MM.1S (cell line): ENCODE data around the gene PLCB1.

Experiments
- DNase-seq: peaks from one replicate; pipeline ENCODE4 v3.0.0-alpha.2; 2015
- H2AFZ ChIP-seq: fragments of 300-600 bp; sonication (generic); 2 replicates; pipeline ENCODE4 v1.6.0; 2016; ENCODE audit warnings: antibody characterized with exemption, low read length
- H3F3A ChIP-seq: fragments of 300-600 bp; sonication (generic); 2 replicates; pipeline ENCODE4 v1.6.1; 2016; ENCODE audit warnings: mild to moderate bottlenecking, antibody characterized with exemption, low read length, moderate library complexity, mixed read lengths; ENCODE audit not compliant: insufficient read depth
- H3K27ac ChIP-seq: fragments of 300-600 bp; sonication (generic); 2 replicates; pipeline ENCODE4 v1.5.1; 2016; ENCODE audit warnings: mild to moderate bottlenecking, low read length
- H3K27me3 ChIP-seq: fragments of 300-600 bp; sonication (generic); replicated peaks from 2 replicates; pipeline ENCODE4 v1.6.0; 2016; ENCODE audit warnings: low read length; ENCODE audit not compliant: insufficient read depth
- H3K36me3 ChIP-seq: fragments of 300-600 bp; sonication (generic); replicated peaks from 2 replicates; pipeline ENCODE4 v1.6.1; 2016; ENCODE audit warnings: mild to moderate bottlenecking, low read length, mixed read lengths; ENCODE audit not compliant: insufficient read depth
- H3K4me1 ChIP-seq: fragments of 300-600 bp; sonication (generic); 2 replicates; pipeline ENCODE4 v1.6.1; 2016; ENCODE audit warnings: low read length, mixed read lengths
- H3K4me2 ChIP-seq: fragments of 300-600 bp; sonication (generic); 2 replicates; pipeline ENCODE4 v1.6.0; 2016; ENCODE audit warnings: low read depth, low read length
- H3K4me3 ChIP-seq: fragments of 300-600 bp; sonication (generic); 2 replicates; pipeline ENCODE4 v1.5.1; 2016; ENCODE audit warnings: low read length, mixed read lengths
- H3K79me2 ChIP-seq: fragments of 300-600 bp; sonication (generic); 2 replicates; pipeline ENCODE4 v1.6.1; 2016; ENCODE audit warnings: mixed run types, low read length, mixed read lengths
- H3K9ac ChIP-seq: fragments of 300-600 bp; sonication (generic); 2 replicates; pipeline ENCODE4 v1.6.1; 2016; ENCODE audit warnings: low read length, mixed read lengths
- H3K9me2 ChIP-seq: fragments of 300-600 bp; sonication (generic); replicated peaks from 2 replicates; pipeline ENCODE4 v1.6.1; 2016; ENCODE audit warnings: mild to moderate bottlenecking, low read length, mixed read lengths; ENCODE audit not compliant: insufficient read depth
- H3K9me3 ChIP-seq: fragments of 300-600 bp; sonication (generic); replicated peaks from 2 replicates; pipeline ENCODE4 v1.6.1; 2016; ENCODE audit warnings: mild to moderate bottlenecking, low read length, mixed read lengths; ENCODE audit not compliant: insufficient read depth
- H4K20me1 ChIP-seq: fragments of 300-600 bp; sonication (generic); 2 replicates; pipeline ENCODE4 v1.6.1; 2016; ENCODE audit warnings: mild to moderate bottlenecking, low read length, moderate library complexity, mixed read lengths; ENCODE audit not compliant: insufficient read depth
- CTCF ChIP-seq: fragments of 300-600 bp; sonication (generic); IDR thresholded peaks from 2 replicates; pipeline ENCODE4 v1.5.1; 2016; ENCODE audit warnings: antibody characterized with exemption, low read length, mixed read lengths
- EZH2 ChIP-seq: fragments of 300-600 bp; sonication (generic); optimal IDR thresholded peaks from 2 replicates; pipeline ENCODE3; 2017; ENCODE audit warnings: low read depth, mild to moderate bottlenecking, antibody characterized with exemption, low read length, mixed read lengths
- EZH2phosphoT487 ChIP-seq: fragments of 300-600 bp; sonication (generic); IDR thresholded peaks from 2 replicates; pipeline ENCODE4 v1.6.1; 2018; ENCODE audit warnings: antibody characterized with exemption, low read length

Gene PLCB1

GRCh38 chr20:8121666-8122065, 10.4 kb upstream of the PLCB1 start:
- no peak for DNase-seq
- Histone ChIP-seq H3K4me1 (peaks cover 2% of the 10 kb centered on the region; the same call in 1 of the 2 replicates), H3K4me2 (no peak overlapping the region)

GRCh38 chr20:8124639-8125038, 7.4 kb upstream of the PLCB1 start:
- H3K27me3 ChIP-seq, result 0 out of 2 replicates have a peak, but pooled peaks cover 3% of the 10 kb centered on the region
- H3F3A ChIP-seq, result no peaks in the 10 kb centered on the region
- no peak overlapping the region for H3K4me3 ChIP-seq
- H3K36me3 ChIP-seq, result no peaks in the 10 kb centered on the region
- no peak overlapping the region for H3K4me2 ChIP-seq
- DNase-seq, result no peak
- no peak for TF ChIP-seq EZH2
- TF ChIP-seq CTCF, result no peak
- no peak for TF ChIP-seq EZH2phosphoT487
- H3K9me2 ChIP-seq, result no peaks in the 10 kb centered on the region
- no peak overlapping the region for H3K27ac ChIP-seq
- H3K4me1 ChIP-seq, result peaks cover 19% of the 10 kb centered on the region
- no peak overlapping the region for H2AFZ ChIP-seq
- H3K79me2 ChIP-seq, result 0 out of 2 replicates have a peak, but pooled peaks cover 4% of the 10 kb centered on the region
- no peaks in the 10 kb centered on the region for H3K9me3 ChIP-seq
- H4K20me1 ChIP-seq, result no peaks in the 10 kb centered on the region
- no peak overlapping the region for H3K9ac ChIP-seq

More at GRCh38 chr20:8121666-8122065, 10.4 kb upstream of the PLCB1 start:
- Histone ChIP-seq H3K9me3 (no peaks in the 10 kb centered on the region), H2AFZ (no peak overlapping the region), H3K27ac (no peak overlapping the region), H3K79me2 (0 out of 2 replicates have a peak, but pooled peaks cover 4% of the 10 kb centered on the region), H3K9ac (no peak overlapping the region), H3F3A (no peaks in the 10 kb centered on the region), H4K20me1 (no peaks in the 10 kb centered on the region), H3K36me3 (no peaks in the 10 kb centered on the region), H3K9me2 (no peaks in the 10 kb centered on the region), H3K4me3 (no peak overlapping the region), H3K27me3 (0 out of 2 replicates have a peak, but pooled peaks cover 3% of the 10 kb centered on the region)
- no peak for TF ChIP-seq EZH2
- TF ChIP-seq CTCF, result no peak
- no peak for TF ChIP-seq EZH2phosphoT487

- peaks cover 22% of the 10 kb centered on the region for H3K4me1 ChIP-seq
- no peak overlapping the region for H3K27ac ChIP-seq
- 0 out of 2 replicates have a peak, but pooled peaks cover 3% of the 10 kb centered on the region for H3K27me3 ChIP-seq
- no peaks in the 10 kb centered on the region for H3K79me2 ChIP-seq
- TF ChIP-seq CTCF (no peak), EZH2phosphoT487 (no peak), EZH2 (no peak)
- H4K20me1 ChIP-seq, result no peaks in the 10 kb centered on the region
- H3K4me3 ChIP-seq, result no peak overlapping the region
- no peak for DNase-seq
- H3K9ac ChIP-seq, result no peak overlapping the region
- H3K9me3 ChIP-seq, result no peaks in the 10 kb centered on the region
- H3K4me2 ChIP-seq, result no peak overlapping the region
- no peaks in the 10 kb centered on the region for H3F3A ChIP-seq
- H3K9me2 ChIP-seq, result no peaks in the 10 kb centered on the region
- H3K36me3 ChIP-seq, result no peaks in the 10 kb centered on the region
- no peak overlapping the region for H2AFZ ChIP-seq
These were observed 5.9 kb upstream of the PLCB1 start for GRCh38 chr20:8126181-8126580.
